Bronchial epithelial cell (primary cell): ENCODE results near the gene MUC21. TPM values are rescaled to one million over a fixed set of nuclear protein-coding genes. Genes with fewer than 3 reads are reported as not detected.

ENCODE experiments used
- DNase-seq: peaks from one replicate; pipeline ENCODE4 v3.0.0-alpha.2; 2010; ENCODE audit warnings: low read depth
- FAIRE-seq: peaks from 2 replicates; lab custom pipeline; 2011; peaks lifted over from hg19 to GRCh38; lab: Jason Lieb, UNC
- H3K27me3 ChIP-seq: 2 replicates; pipeline ENCODE4 v1.5.1; 2011; ENCODE audit warnings: low read length; ENCODE audit not compliant: control insufficient read depth, insufficient read depth
- H3K36me3 ChIP-seq: 2 replicates; pipeline ENCODE4 v1.5.1; 2011; ENCODE audit warnings: low read length; ENCODE audit not compliant: control insufficient read depth, insufficient read depth
- H3K4me3 ChIP-seq: 2 replicates; pipeline ENCODE4 v1.5.1; 2011; ENCODE audit warnings: mild to moderate bottlenecking, low read depth, low read length, control low read depth
- total RNA-seq: library from RNA; depleted of rRNA; stranded (reverse); fragments of >200 nt; gene quantifications from 2 replicates; pipeline ENCODE4 v1.2.1, GENCODE V29; 2014
- TF ChIP-seq, protein P1 (sequence below): IDR thresholded peaks from 2 replicates; pipeline ENCODE4 v1.5.1; 2011; ENCODE audit warnings: mild to moderate bottlenecking, moderate library complexity, low read length, control low read depth, inconsistent platforms; ENCODE audit not compliant: insufficient read depth, severe bottlenecking

The MUC21 gene
- total RNA-seq, 1 donor from 2014 or later: 0.53 TPM

GRCh38 chr6:30981942-30982772 lies 1.4 kb upstream of the MUC21 start:
- peak; percentile 85 for DNase-seq
- peak; percentile 58 for FAIRE-seq
- Histone ChIP-seq H3K36me3 (no peaks in the 10 kb centered on the region), H3K27me3 (no peaks in the 10 kb centered on the region), H3K4me3 (peak overlapping the region; percentile 11)
- TF ChIP-seq, protein P1, sequence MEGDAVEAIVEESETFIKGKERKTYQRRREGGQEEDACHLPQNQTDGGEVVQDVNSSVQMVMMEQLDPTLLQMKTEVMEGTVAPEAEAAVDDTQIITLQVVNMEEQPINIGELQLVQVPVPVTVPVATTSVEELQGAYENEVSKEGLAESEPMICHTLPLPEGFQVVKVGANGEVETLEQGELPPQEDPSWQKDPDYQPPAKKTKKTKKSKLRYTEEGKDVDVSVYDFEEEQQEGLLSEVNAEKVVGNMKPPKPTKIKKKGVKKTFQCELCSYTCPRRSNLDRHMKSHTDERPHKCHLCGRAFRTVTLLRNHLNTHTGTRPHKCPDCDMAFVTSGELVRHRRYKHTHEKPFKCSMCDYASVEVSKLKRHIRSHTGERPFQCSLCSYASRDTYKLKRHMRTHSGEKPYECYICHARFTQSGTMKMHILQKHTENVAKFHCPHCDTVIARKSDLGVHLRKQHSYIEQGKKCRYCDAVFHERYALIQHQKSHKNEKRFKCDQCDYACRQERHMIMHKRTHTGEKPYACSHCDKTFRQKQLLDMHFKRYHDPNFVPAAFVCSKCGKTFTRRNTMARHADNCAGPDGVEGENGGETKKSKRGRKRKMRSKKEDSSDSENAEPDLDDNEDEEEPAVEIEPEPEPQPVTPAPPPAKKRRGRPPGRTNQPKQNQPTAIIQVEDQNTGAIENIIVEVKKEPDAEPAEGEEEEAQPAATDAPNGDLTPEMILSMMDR: peak; percentile 53

DNA sequence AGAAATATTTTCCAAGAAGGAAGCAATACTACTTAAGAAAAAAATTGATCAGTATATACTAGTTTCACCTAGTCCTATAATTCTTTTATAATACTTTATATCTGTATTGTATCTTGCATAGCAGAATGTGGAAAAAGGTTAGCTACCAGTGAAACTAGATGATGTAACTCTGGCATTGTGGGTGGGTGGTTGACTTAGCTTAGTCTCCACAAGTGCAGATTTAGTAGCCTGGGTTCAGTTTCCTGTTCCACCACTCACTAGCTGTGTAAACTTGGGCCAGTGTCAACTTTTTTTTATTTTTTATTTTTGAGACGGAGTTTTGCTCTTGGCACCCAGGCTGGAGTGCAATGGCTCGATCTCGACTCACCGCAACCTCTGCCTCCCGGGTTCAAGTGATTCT lies 2.0 kb downstream of the MUC21 start:
- Histone ChIP-seq H3K36me3 (no peaks in the 10 kb centered on the region), H3K4me3 (no peak overlapping the region), H3K27me3 (no peaks in the 10 kb centered on the region)
- DNase-seq (peak; percentile 66), FAIRE-seq (no peak)
- TF ChIP-seq, protein P1: no peak

DNA sequence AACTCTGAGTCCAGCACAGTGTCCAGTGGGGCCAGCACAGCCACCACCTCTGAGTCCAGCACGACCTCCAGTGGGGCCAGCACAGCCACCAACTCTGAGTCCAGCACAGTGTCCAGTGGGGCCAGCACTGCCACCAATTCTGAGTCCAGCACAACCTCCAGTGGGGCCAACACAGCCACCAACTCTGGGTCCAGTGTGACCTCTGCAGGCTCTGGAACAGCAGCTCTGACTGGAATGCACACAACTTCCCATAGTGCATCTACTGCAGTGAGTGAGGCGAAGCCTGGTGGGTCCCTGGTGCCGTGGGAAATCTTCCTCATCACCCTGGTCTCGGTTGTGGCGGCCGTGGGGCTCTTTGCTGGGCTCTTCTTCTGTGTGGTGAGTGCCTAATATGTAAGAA lies 3.8 kb downstream of the MUC21 start:
- H3K4me3 ChIP-seq: no peak overlapping the region
- no peak for DNase-seq

GRCh38 chr6:30988209-30988825 lies 4.8 kb downstream of the MUC21 start:
- Histone ChIP-seq H3K36me3 (no peaks in the 10 kb centered on the region), H3K4me3 (no peak overlapping the region), H3K27me3 (no peaks in the 10 kb centered on the region)
- peak; percentile 7 for DNase-seq
- no peak for FAIRE-seq
- TF ChIP-seq, protein P1: no peak

More for the DNA sequence above, 3.8 kb downstream of the MUC21 start:
- Histone ChIP-seq H3K27me3 (no peaks in the 10 kb centered on the region), H3K36me3 (no peaks in the 10 kb centered on the region)
- TF ChIP-seq, protein P1: no peak
- no peak for FAIRE-seq

DNA sequence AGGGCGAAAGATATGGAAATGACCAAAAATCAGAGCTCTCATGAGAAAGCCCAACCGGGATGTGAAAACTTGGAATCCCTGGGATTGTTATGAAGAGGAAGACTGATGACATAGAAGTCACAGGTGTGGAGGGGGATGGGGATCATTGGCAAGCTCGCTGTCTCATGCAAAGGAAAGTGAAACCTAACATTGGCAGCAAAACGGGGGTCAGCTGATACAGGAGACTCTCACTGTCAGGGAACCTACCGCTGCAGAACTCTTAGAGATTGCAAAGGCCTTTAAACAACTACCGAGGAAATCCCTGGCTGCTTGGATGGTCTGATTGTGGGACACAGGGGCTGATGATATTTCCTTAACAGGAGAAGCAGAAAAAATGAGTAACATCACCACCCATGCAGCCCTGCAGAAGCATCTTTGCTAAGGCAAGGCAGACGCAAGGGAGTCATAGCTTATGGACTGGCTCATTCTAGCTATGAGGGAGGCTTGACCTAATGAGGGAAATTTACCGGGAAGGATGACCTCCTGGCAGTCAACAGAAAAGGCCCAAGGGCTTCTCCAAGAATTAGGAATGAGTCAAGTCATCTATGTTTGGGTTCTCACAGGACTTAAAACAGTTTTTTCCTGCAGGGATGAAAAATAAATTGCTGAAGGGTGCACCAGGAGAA lies 7.0 kb downstream of the MUC21 start:
- DNase-seq: no peak
- FAIRE-seq: no peak
- no peak overlapping the region for H3K4me3 ChIP-seq
- H3K36me3 ChIP-seq: no peaks in the 10 kb centered on the region
- TF ChIP-seq, protein P1: no peak
- H3K27me3 ChIP-seq: no peaks in the 10 kb centered on the region
